GM12878 (cell line): Measurements from ENCODE around the gene APCDD1. TPM values are rescaled to one million over a fixed set of nuclear protein-coding genes. Genes with fewer than 3 reads are reported as not detected.

ENCODE experiments used
- ATAC-seq: fragments of 200-7000 bp; cut with Tn5 transposase; 3 replicates; pipeline ENCODE4 v1.9.1; 2020; ENCODE audit warnings: mild to moderate bottlenecking, moderate library complexity
- BruUV-seq: library from RNA; stranded (reverse); fragments of 400-500 nt; replicated peaks from 2 replicates; lab custom pipeline; 2021; lab: Mats Ljungman, UMichigan
- CTCF ChIA-PET: fragments of 300-600 bp; sonication (Branson Sonifier 250); formaldehyde crosslinking; extraction: SDS; loops from one replicate; lab custom pipeline; 2021; ENCODE audit warnings: inconsistent platforms; lab: Yijun Ruan, JAX
- POLR2A ChIA-PET: fragments of 350-600 bp; formaldehyde crosslinking; extraction: SDS; loops from one replicate; lab custom pipeline; 2021; ENCODE audit warnings: inconsistent platforms; lab: Charles Lee
- RAD21 ChIA-PET: fragments of 300-600 bp; sonication (Branson Sonifier 250); formaldehyde crosslinking; loops from one replicate; lab custom pipeline; 2023; ENCODE audit warnings: antibody characterized with exemption; ENCODE audit not compliant: unreplicated experiment; lab: Charles Lee
- SMC1A ChIA-PET: fragments of 300-600 bp; sonication (Branson Sonifier 250); formaldehyde crosslinking; loops from one replicate; lab custom pipeline; 2023; ENCODE audit not compliant: unreplicated experiment, uncharacterized antibody; lab: Charles Lee
- DNase-seq: peaks from one replicate; pipeline ENCODE4 v3.0.0-alpha.2; 2011; ENCODE audit warnings: low read depth, low spot score
- FAIRE-seq: peaks from 3 replicates; lab custom pipeline; 2011; peaks lifted over from hg19 to GRCh38; lab: Jason Lieb, UNC
- H2AFZ ChIP-seq: 2 replicates; pipeline ENCODE4 v1.6.0; 2011; ENCODE audit warnings: low read depth, low read length, control low read depth; ENCODE audit not compliant: control insufficient read depth
- H3K27ac ChIP-seq: 2 replicates; pipeline ENCODE4 v1.5.1; 2011; ENCODE audit warnings: control low read depth; ENCODE audit not compliant: control insufficient read depth, insufficient read depth
- H3K27me3 ChIP-seq, 2 experiments: replicated peaks in 1 of 2; 2 replicates each; pipeline versions ENCODE4 v1.6.0 to v1.6.1; 2011; ENCODE audit warnings: low read length in 1 of 2; ENCODE audit not compliant: control insufficient read depth in 2 of 2, insufficient read depth in 2 of 2
- H3K36me3 ChIP-seq, 2 experiments: 2 replicates each; pipeline ENCODE4 v1.5.1; 2011; ENCODE audit warnings: low read length in 1 of 2; ENCODE audit not compliant: control insufficient read depth in 2 of 2, insufficient read depth in 2 of 2
- H3K4me1 ChIP-seq: 2 replicates; pipeline ENCODE4 v1.6.1; 2011; ENCODE audit warnings: mild to moderate bottlenecking, low read length, moderate library complexity, mixed read lengths; ENCODE audit not compliant: control insufficient read depth, insufficient read depth
- H3K4me2 ChIP-seq: 2 replicates; pipeline ENCODE4 v1.6.0; 2011; ENCODE audit warnings: control low read depth; ENCODE audit not compliant: control insufficient read depth, insufficient read depth
- H3K4me3 ChIP-seq: fragments of 200-600 bp; sonication (generic); 2 replicates; pipeline ENCODE4 v1.5.1; 2016
- H3K79me2 ChIP-seq: 2 replicates; pipeline ENCODE4 v1.6.0; 2011; ENCODE audit warnings: low read length; ENCODE audit not compliant: control insufficient read depth, insufficient read depth
- H3K9ac ChIP-seq: 2 replicates; pipeline ENCODE4 v1.8.0; 2011; ENCODE audit warnings: low read length, control low read depth, mixed read lengths; ENCODE audit not compliant: control insufficient read depth, insufficient read depth
- H3K9me3 ChIP-seq: replicated peaks from 3 replicates; pipeline ENCODE4 v1.5.1; 2011; ENCODE audit warnings: mild to moderate bottlenecking, low read length; ENCODE audit not compliant: control insufficient read depth, insufficient read depth
- H4K20me1 ChIP-seq: 2 replicates; pipeline ENCODE4 v1.6.0; 2011; ENCODE audit not compliant: control insufficient read depth, insufficient read depth
- MTA2 ChIP-seq: fragments of 450-650 bp; IDR thresholded peaks from 2 replicates; pipeline ENCODE4 v1.6.1; 2016; ENCODE audit warnings: low read depth, mild to moderate bottlenecking, moderate library complexity
- SMARCA5 ChIP-seq: fragments of 450-650 bp; IDR thresholded peaks from 2 replicates; pipeline ENCODE4 v1.6.1; 2017; ENCODE audit warnings: mild to moderate bottlenecking
- SPI1 ChIP-seq: IDR thresholded peaks from 2 replicates; pipeline ENCODE4 v1.6.1; 2011; ENCODE audit warnings: low read depth, mild to moderate bottlenecking, low read length, moderate library complexity, borderline replicate concordance; ENCODE audit not compliant: insufficient read depth
- SREBF1 ChIP-seq: IDR thresholded peaks from 2 replicates; pipeline ENCODE4 v1.6.1; 2012; ENCODE audit warnings: mild to moderate bottlenecking, low read length
- SUPT20H ChIP-seq: IDR thresholded peaks from 2 replicates; pipeline ENCODE4 v1.6.1; 2011; ENCODE audit warnings: low read depth, mild to moderate bottlenecking, low read length, moderate library complexity, borderline replicate concordance; ENCODE audit not compliant: control insufficient read depth
- WGBS: methylation state at CpG from one replicate; pipeline ENCODE4 v1.1.6; 2016; ENCODE audit warnings: low lambda C conversion rate; ENCODE audit not compliant: insufficient replicate concordance, insufficient coverage; ENCODE audit errors: missing lambda C conversion rate; 5-methylcytosine and 5-hydroxymethylcytosine counted together
- in situ Hi-C: fragments of 300-500 bp; cut with MboI; formaldehyde crosslinking; loops from 9 replicates; pipeline ENCODE4 v1.14.3; 2018; ENCODE audit warnings: mixed read lengths
- intact Hi-C: fragments of 100-400 bp; cut with micrococcal nuclease; formaldehyde crosslinking; loops from one replicate; pipeline ENCODE4 v1.14.2; 2022; ENCODE audit not compliant: unreplicated experiment
- polyA plus RNA-seq, 11 experiments: library from polyadenylated mRNA; depleted of rRNA in 4 of 11; unstranded in 6 of 11; stranded (reverse) in 5 of 11; fragments of >200 nt; fragmentation: Nextera tagmentation in 4 of 11; fragmentation: Illumina TruSeq in 1 of 11; extraction: Ambion mirVana in 4 of 11; extraction: Trizol in 1 of 11; gene quantifications; 1 replicate in 1 of 11; 2 replicates in 10 of 11; pipeline versions ENCODE4 v1.2.1 to v1.2.3, GENCODE V29; 2011 to 2016; ENCODE audit warnings: inconsistent platforms in 2 of 11, missing spikeins in 2 of 11, low read depth in 1 of 11
- total RNA-seq, 4 experiments: library from RNA; depleted of rRNA in 3 of 4; stranded (reverse); fragments of >200 nt in 3 of 4; fragmentation: Illumina TruSeq in 1 of 4; extraction: Trizol in 1 of 4; gene quantifications; 2 replicates each; pipeline versions ENCODE4 v1.2.1 to v1.2.3, GENCODE V29; 2013 to 2021
- TF ChIP-seq, protein P1 (sequence below): fragments of 450-650 bp; IDR thresholded peaks from 2 replicates; pipeline ENCODE4 v1.6.1; 2016; ENCODE audit warnings: mild to moderate bottlenecking
- TF ChIP-seq, protein P2 (sequence below): fragments of 450-650 bp; IDR thresholded peaks from 2 replicates; pipeline ENCODE4 v1.6.1; 2017; ENCODE audit warnings: borderline replicate concordance

Gene APCDD1
- total and polyA plus RNA-seq, 10 of the 15 experiments (the other 5 are each of a cell fraction or from before 2014, with no cell fraction given) = not detected

DNA sequence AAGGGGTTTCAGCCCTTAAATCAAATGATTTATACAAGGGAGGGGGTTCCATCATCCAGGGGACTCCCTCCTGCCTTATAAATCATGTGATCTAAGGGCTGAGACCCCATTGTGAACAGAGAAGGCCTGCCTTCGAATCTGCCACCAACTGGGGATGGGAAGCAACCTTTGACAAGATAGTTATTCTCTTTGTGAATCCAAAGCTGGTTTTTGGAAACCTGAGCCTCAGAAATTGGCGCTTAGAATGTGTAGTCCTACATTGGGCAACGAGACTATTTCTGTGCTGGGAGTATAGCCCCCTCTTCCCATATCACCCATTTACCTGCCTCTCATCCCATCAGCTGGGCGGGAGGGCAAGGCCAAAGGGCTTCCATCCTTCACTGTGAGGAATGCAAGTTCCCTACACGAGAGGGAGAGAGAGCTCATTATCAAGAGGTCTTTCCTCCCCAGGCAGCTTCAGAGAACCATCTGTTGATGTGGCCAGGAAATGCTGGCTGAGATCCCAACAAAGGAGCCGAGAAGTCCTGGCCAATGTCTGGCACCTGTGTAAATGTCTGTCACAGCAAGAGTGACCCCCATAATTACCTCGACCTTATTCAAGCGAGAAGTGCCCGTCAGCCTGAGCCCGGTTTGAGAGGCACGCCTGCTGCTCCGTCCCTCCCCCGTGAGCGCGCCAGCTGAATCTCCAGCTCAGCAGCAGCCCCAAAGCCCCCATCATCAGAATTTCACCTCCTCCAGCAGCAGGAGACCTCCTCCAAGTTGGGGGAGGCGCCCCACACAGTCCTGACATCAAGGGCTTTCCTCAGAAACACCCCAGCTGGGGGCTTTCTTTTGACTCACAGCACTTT, 48.4 kb upstream of the APCDD1 start:
- Histone ChIP-seq H3K27me3 (no peaks in the 10 kb centered on the region; a peak in 2 of 4 replicates), H4K20me1 (no peaks in the 10 kb centered on the region), H3K27ac (no peak overlapping the region)
- WGBS = 34% methylated on average over 16 of the region's 16 CpGs
- in situ Hi-C loops = no loop called here
- RAD21 ChIA-PET = no interaction called here
- TF ChIP-seq, protein P1, sequence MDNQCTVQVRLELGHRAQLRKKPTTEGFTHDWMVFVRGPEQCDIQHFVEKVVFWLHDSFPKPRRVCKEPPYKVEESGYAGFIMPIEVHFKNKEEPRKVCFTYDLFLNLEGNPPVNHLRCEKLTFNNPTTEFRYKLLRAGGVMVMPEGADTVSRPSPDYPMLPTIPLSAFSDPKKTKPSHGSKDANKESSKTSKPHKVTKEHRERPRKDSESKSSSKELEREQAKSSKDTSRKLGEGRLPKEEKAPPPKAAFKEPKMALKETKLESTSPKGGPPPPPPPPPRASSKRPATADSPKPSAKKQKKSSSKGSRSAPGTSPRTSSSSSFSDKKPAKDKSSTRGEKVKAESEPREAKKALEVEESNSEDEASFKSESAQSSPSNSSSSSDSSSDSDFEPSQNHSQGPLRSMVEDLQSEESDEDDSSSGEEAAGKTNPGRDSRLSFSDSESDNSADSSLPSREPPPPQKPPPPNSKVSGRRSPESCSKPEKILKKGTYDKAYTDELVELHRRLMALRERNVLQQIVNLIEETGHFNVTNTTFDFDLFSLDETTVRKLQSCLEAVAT = no peak
- TF ChIP-seq SMARCA5 = no peak
- TF ChIP-seq MTA2 = no peak
- TF ChIP-seq, protein P2, sequence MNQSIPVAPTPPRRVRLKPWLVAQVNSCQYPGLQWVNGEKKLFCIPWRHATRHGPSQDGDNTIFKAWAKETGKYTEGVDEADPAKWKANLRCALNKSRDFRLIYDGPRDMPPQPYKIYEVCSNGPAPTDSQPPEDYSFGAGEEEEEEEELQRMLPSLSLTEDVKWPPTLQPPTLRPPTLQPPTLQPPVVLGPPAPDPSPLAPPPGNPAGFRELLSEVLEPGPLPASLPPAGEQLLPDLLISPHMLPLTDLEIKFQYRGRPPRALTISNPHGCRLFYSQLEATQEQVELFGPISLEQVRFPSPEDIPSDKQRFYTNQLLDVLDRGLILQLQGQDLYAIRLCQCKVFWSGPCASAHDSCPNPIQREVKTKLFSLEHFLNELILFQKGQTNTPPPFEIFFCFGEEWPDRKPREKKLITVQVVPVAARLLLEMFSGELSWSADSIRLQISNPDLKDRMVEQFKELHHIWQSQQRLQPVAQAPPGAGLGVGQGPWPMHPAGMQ = no peak
- no peak for TF ChIP-seq SREBF1
- TF ChIP-seq SUPT20H = no peak
- TF ChIP-seq SPI1 = no peak
- TF ChIP-seq, all 136 proteins: peak for 0
- Histone ChIP-seq H3K4me3 (no peak overlapping the region), H3K36me3 (no peaks in the 10 kb centered on the region), H3K9me3 (no peaks in the 10 kb centered on the region), H3K4me1 (no peaks in the 10 kb centered on the region), H3K79me2 (no peaks in the 10 kb centered on the region), H3K4me2 (no peak overlapping the region), H2AFZ (no peak overlapping the region), H3K9ac (no peak overlapping the region)
- intact Hi-C loops = no loop called here
- no peak for ATAC-seq
- BruUV-seq = no TSS peak
- no peak for DNase-seq
- no peak for FAIRE-seq
- ChIA-PET CTCF (interaction anchor here (0.6 kb wide), 1 partner anchor 37 kb away, joined by 3 read pairs; no protein-coding TSS in a partner anchor), SMC1A (interaction anchor here (0.8 kb wide), 1 partner anchor 37 kb away, joined by 3 read pairs; no protein-coding TSS in a partner anchor), POLR2A (no interaction called here)
